Suppressor macrophage treated with lipopolysaccharide for 1 hour (primary cell): ENCODE measurements around the gene TNMD.

Experiments used
- DNase-seq, 3 donors: peaks; one replicate each; pipeline ENCODE4 v3.0.0-alpha.2; 2020 to 2022

TNMD gene

GRCh38 chrX:100645106-100645505 lies 60.4 kb downstream of the TNMD start:
- no peak for DNase-seq

- no peak for DNase-seq
Measured at GRCh38 chrX:100647095-100647494, 62.4 kb downstream of the TNMD start.

- DNase-seq, result no peak
Measured at GRCh38 chrX:100647739-100648138, 63.0 kb downstream of the TNMD start.

GRCh38 chrX:100648458-100649417 lies 64.0 kb downstream of the TNMD start:
- DNase-seq, result no peak
